Endothelial cell of umbilical vein (primary cell): ENCODE results near the gene CHAF1A. TPM values are rescaled to one million over a fixed set of nuclear protein-coding genes. Genes with fewer than 3 reads are reported as not detected.

Source experiments
- BruUV-seq: library from RNA; stranded (reverse); fragments of 400-500 nt; replicated peaks from 2 replicates; lab custom pipeline; 2021; lab: Mats Ljungman, UMichigan
- CTCF ChIA-PET: fragments of 300-600, 350-600 bp; sonication (Branson Sonifier 250); formaldehyde crosslinking; loops from one replicate; lab custom pipeline; 2021; ENCODE audit warnings: antibody characterized with exemption, inconsistent platforms; lab: Charles Lee
- POLR2A ChIA-PET: fragments of 300-600, 350-600 bp; sonication (Branson Sonifier 250); formaldehyde crosslinking; loops from one replicate; lab custom pipeline; 2021; ENCODE audit warnings: antibody characterized with exemption, inconsistent platforms; lab: Charles Lee
- DNase-seq: peaks from one replicate; pipeline ENCODE4 v3.0.0-alpha.2; 2011; ENCODE audit warnings: low read depth, low spot score
- FAIRE-seq: peaks from 2 replicates; lab custom pipeline; 2011; peaks lifted over from hg19 to GRCh38; lab: Jason Lieb, UNC
- H2AFZ ChIP-seq: 2 replicates; pipeline ENCODE4 v1.6.0; 2012; ENCODE audit warnings: low read depth, low read length, control low read depth, inconsistent platforms
- H3K27ac ChIP-seq: 2 replicates; pipeline ENCODE4 v1.5.1; 2011; ENCODE audit warnings: low read depth, mild to moderate bottlenecking, control low read depth, low read length, moderate library complexity; ENCODE audit not compliant: insufficient read depth
- H3K27me3 ChIP-seq, 2 experiments: 2 replicates each; pipeline versions ENCODE4 v1.6.0 to v1.6.1; 2011; ENCODE audit warnings: low read length in 2 of 2, mixed read lengths in 1 of 2; ENCODE audit not compliant: control insufficient read depth in 2 of 2, insufficient read depth in 2 of 2
- H3K36me3 ChIP-seq, 2 experiments: 2 replicates in 1 of 2; 3 replicates in 1 of 2; pipeline ENCODE4 v1.5.1; 2011; ENCODE audit warnings: low read length in 2 of 2, mild to moderate bottlenecking in 1 of 2, moderate library complexity in 1 of 2; ENCODE audit not compliant: control insufficient read depth in 2 of 2, insufficient read depth in 2 of 2; ENCODE audit errors: extremely low read depth in 1 of 2
- H3K4me1 ChIP-seq: 3 replicates; pipeline ENCODE4 v1.5.1; 2011; ENCODE audit warnings: mild to moderate bottlenecking, low read length; ENCODE audit not compliant: control insufficient read depth, insufficient read depth; ENCODE audit errors: extremely low read depth
- H3K4me2 ChIP-seq: 2 replicates; pipeline ENCODE4 v1.6.1; 2011; ENCODE audit warnings: low read length, control low read depth, mixed read lengths; ENCODE audit not compliant: insufficient read depth
- H3K4me3 ChIP-seq, 3 experiments: fragments of 200-600 bp in 1 of 3; sonication (generic), shearing (Covaris generic) in 1 of 3; replicated peaks in 1 of 3; 2 replicates each; pipeline ENCODE4 v1.5.1; 2011 to 2016; ENCODE audit warnings: control low read depth in 3 of 3, low read length in 3 of 3, mild to moderate bottlenecking in 2 of 3, inconsistent platforms in 1 of 3, low read depth in 1 of 3, moderate library complexity in 1 of 3; ENCODE audit not compliant: insufficient read depth in 1 of 3
- H3K79me2 ChIP-seq: 2 replicates; pipeline ENCODE4 v1.6.0; 2012; ENCODE audit warnings: low read length, inconsistent platforms; ENCODE audit not compliant: control insufficient read depth, insufficient read depth
- H3K9ac ChIP-seq: replicated peaks from 2 replicates; pipeline ENCODE3; 2011; ENCODE audit warnings: low read length, control low read depth; ENCODE audit not compliant: insufficient read depth; ENCODE audit errors: extremely low read depth
- H3K9me1 ChIP-seq: replicated peaks from 3 replicates; pipeline ENCODE4 v1.6.0; 2011; ENCODE audit warnings: mild to moderate bottlenecking, low read length; ENCODE audit not compliant: control insufficient read depth, insufficient read depth; ENCODE audit errors: extremely low read depth
- H3K9me3 ChIP-seq: replicated peaks from 2 replicates; pipeline ENCODE4 v1.5.1; 2012; ENCODE audit warnings: low read length, inconsistent platforms; ENCODE audit not compliant: control insufficient read depth, insufficient read depth
- H4K20me1 ChIP-seq: replicated peaks from 2 replicates; pipeline ENCODE3; 2011; ENCODE audit warnings: mild to moderate bottlenecking, low read length; ENCODE audit not compliant: control insufficient read depth, insufficient read depth; ENCODE audit errors: extremely low read depth
- CTCF ChIP-seq, 2 donors: IDR thresholded peaks; 1 replicate in 1 of 2; 2 replicates in 1 of 2; pipeline ENCODE4 v1.5.1; 2011; ENCODE audit warnings: low read length in 2 of 2, mild to moderate bottlenecking in 2 of 2, moderate library complexity in 2 of 2, control low read depth in 1 of 2, inconsistent platforms in 1 of 2, low read depth in 1 of 2; ENCODE audit not compliant: insufficient read depth in 1 of 2; ENCODE audit errors: extremely low read depth in 1 of 2
- EZH2 ChIP-seq: IDR thresholded peaks from 2 replicates; pipeline ENCODE4 v1.6.1; 2012; ENCODE audit warnings: borderline replicate concordance, low read depth, mild to moderate bottlenecking, moderate library complexity, low read length, inconsistent platforms; ENCODE audit not compliant: severe bottlenecking
- FOS ChIP-seq: IDR thresholded peaks from 2 replicates; pipeline ENCODE4 v1.6.1; 2011; ENCODE audit warnings: mild to moderate bottlenecking, low read length, moderate library complexity, borderline replicate concordance; ENCODE audit not compliant: insufficient read depth
- MAX ChIP-seq: IDR thresholded peaks from 2 replicates; pipeline ENCODE4 v1.6.1; 2011; ENCODE audit not compliant: insufficient read depth, insufficient read length
- MYC ChIP-seq: IDR thresholded peaks from one replicate; pipeline ENCODE4 v1.6.1; 2011; ENCODE audit warnings: mild to moderate bottlenecking, low read depth, low read length
- dilution Hi-C: fragments of 300-500 bp; cut with MboI; formaldehyde crosslinking; loops from one replicate; pipeline ENCODE4 v1.15.0; 2019; ENCODE audit warnings: low sequenced_read_pairs; ENCODE audit not compliant: extremely low pct_ligation_motif_present
- intact Hi-C: fragments of 100-400 bp; cut with micrococcal nuclease; formaldehyde crosslinking; loops from one replicate; pipeline ENCODE4 v1.10.0; 2022
- polyA plus RNA-seq, 4 experiments: library from polyadenylated mRNA; depleted of rRNA in 3 of 4; stranded (reverse) in 3 of 4; unstranded in 1 of 4; fragments of >200 nt; gene quantifications; 2 replicates each; pipeline versions ENCODE4 v1.2.1 to v1.2.3, GENCODE V29; 2011 to 2012; ENCODE audit warnings: missing spikeins in 1 of 4
- total RNA-seq: library from RNA; stranded (reverse); gene quantifications from 2 replicates; pipeline ENCODE4 v1.2.3, GENCODE V29; 2021

Gene CHAF1A
- total and polyA plus RNA-seq, 2 donors (not counting 3 experiments of a cell fraction or from before 2014, with no cell fraction given) = 19.5 to 44.5 TPM

GRCh38 chr19:4448147-4448985 lies 45.9 kb downstream of the CHAF1A start:
- ChIA-PET CTCF (interaction anchor here (0.8 to 0.9 kb wide), 2 partner anchors 32 to 46 kb away, joined by 3 read pairs; partner anchors contain the start of gene CHAF1A), POLR2A (no interaction called here)
- Histone ChIP-seq H4K20me1 (no peaks in the 10 kb centered on the region), H3K36me3 (peaks cover 16 to 62% of the 10 kb centered on the region in 2 experiments), H3K4me2 (no peak overlapping the region), H3K9me1 (no peaks in the 10 kb centered on the region), H3K27me3 (no peaks in the 10 kb centered on the region), H3K27ac (no peak overlapping the region), H2AFZ (no peak overlapping the region), H3K79me2 (no peaks in the 10 kb centered on the region), H3K9ac (no peak overlapping the region), H3K9me3 (no peaks in the 10 kb centered on the region), H3K4me1 (no peaks in the 10 kb centered on the region), H3K4me3 (no peak overlapping the region)
- DNase-seq = no peak
- FAIRE-seq = no peak
- TF ChIP-seq FOS (no peak), EZH2 (no peak), MAX (no peak), MYC (no peak), CTCF (IDR thresholded peaks at IDR 0.05; ENCODE audit: extremely low read depth in 1 of 2, insufficient read depth in 1 of 2, low read depth in 1 of 2, low read length in 2 of 2) (no peak)
- no TSS peak for BruUV-seq
- dilution Hi-C loops (no loop called here), intact Hi-C loops (no loop called here)
